Endothelial cell of umbilical vein (primary cell): Measurements from ENCODE around the gene C4orf33. TPM values are rescaled to one million over a fixed set of nuclear protein-coding genes. Genes with fewer than 3 reads are reported as not detected.

ENCODE experiments used
- BruUV-seq: library from RNA; stranded (reverse); fragments of 400-500 nt; replicated peaks from 2 replicates; lab custom pipeline; 2021; lab: Mats Ljungman, UMichigan
- CTCF ChIA-PET: fragments of 300-600, 350-600 bp; sonication (Branson Sonifier 250); formaldehyde crosslinking; loops from one replicate; lab custom pipeline; 2021; ENCODE audit warnings: antibody characterized with exemption, inconsistent platforms; lab: Charles Lee
- POLR2A ChIA-PET: fragments of 300-600, 350-600 bp; sonication (Branson Sonifier 250); formaldehyde crosslinking; loops from one replicate; lab custom pipeline; 2021; ENCODE audit warnings: antibody characterized with exemption, inconsistent platforms; lab: Charles Lee
- DNase-seq: peaks from one replicate; pipeline ENCODE4 v3.0.0-alpha.2; 2011; ENCODE audit warnings: low read depth, low spot score
- FAIRE-seq: peaks from 2 replicates; lab custom pipeline; 2011; peaks lifted over from hg19 to GRCh38; lab: Jason Lieb, UNC
- H2AFZ ChIP-seq: 2 replicates; pipeline ENCODE4 v1.6.0; 2012; ENCODE audit warnings: low read depth, low read length, control low read depth, inconsistent platforms
- H3K27ac ChIP-seq: 2 replicates; pipeline ENCODE4 v1.5.1; 2011; ENCODE audit warnings: low read depth, mild to moderate bottlenecking, control low read depth, low read length, moderate library complexity; ENCODE audit not compliant: insufficient read depth
- H3K27me3 ChIP-seq, 2 experiments: 2 replicates each; pipeline versions ENCODE4 v1.6.0 to v1.6.1; 2011; ENCODE audit warnings: low read length in 2 of 2, mixed read lengths in 1 of 2; ENCODE audit not compliant: control insufficient read depth in 2 of 2, insufficient read depth in 2 of 2
- H3K36me3 ChIP-seq, 2 experiments: 2 replicates in 1 of 2; 3 replicates in 1 of 2; pipeline ENCODE4 v1.5.1; 2011; ENCODE audit warnings: low read length in 2 of 2, mild to moderate bottlenecking in 1 of 2, moderate library complexity in 1 of 2; ENCODE audit not compliant: control insufficient read depth in 2 of 2, insufficient read depth in 2 of 2; ENCODE audit errors: extremely low read depth in 1 of 2
- H3K4me1 ChIP-seq: 3 replicates; pipeline ENCODE4 v1.5.1; 2011; ENCODE audit warnings: mild to moderate bottlenecking, low read length; ENCODE audit not compliant: control insufficient read depth, insufficient read depth; ENCODE audit errors: extremely low read depth
- H3K4me2 ChIP-seq: 2 replicates; pipeline ENCODE4 v1.6.1; 2011; ENCODE audit warnings: low read length, control low read depth, mixed read lengths; ENCODE audit not compliant: insufficient read depth
- H3K4me3 ChIP-seq, 3 experiments: fragments of 200-600 bp in 1 of 3; sonication (generic), shearing (Covaris generic) in 1 of 3; replicated peaks in 1 of 3; 2 replicates each; pipeline ENCODE4 v1.5.1; 2011 to 2016; ENCODE audit warnings: control low read depth in 3 of 3, low read length in 3 of 3, mild to moderate bottlenecking in 2 of 3, inconsistent platforms in 1 of 3, low read depth in 1 of 3, moderate library complexity in 1 of 3; ENCODE audit not compliant: insufficient read depth in 1 of 3
- H3K79me2 ChIP-seq: 2 replicates; pipeline ENCODE4 v1.6.0; 2012; ENCODE audit warnings: low read length, inconsistent platforms; ENCODE audit not compliant: control insufficient read depth, insufficient read depth
- H3K9ac ChIP-seq: replicated peaks from 2 replicates; pipeline ENCODE3; 2011; ENCODE audit warnings: low read length, control low read depth; ENCODE audit not compliant: insufficient read depth; ENCODE audit errors: extremely low read depth
- H3K9me1 ChIP-seq: replicated peaks from 3 replicates; pipeline ENCODE4 v1.6.0; 2011; ENCODE audit warnings: mild to moderate bottlenecking, low read length; ENCODE audit not compliant: control insufficient read depth, insufficient read depth; ENCODE audit errors: extremely low read depth
- H3K9me3 ChIP-seq: replicated peaks from 2 replicates; pipeline ENCODE4 v1.5.1; 2012; ENCODE audit warnings: low read length, inconsistent platforms; ENCODE audit not compliant: control insufficient read depth, insufficient read depth
- H4K20me1 ChIP-seq: replicated peaks from 2 replicates; pipeline ENCODE3; 2011; ENCODE audit warnings: mild to moderate bottlenecking, low read length; ENCODE audit not compliant: control insufficient read depth, insufficient read depth; ENCODE audit errors: extremely low read depth
- CTCF ChIP-seq, 2 donors: IDR thresholded peaks; 1 replicate in 1 of 2; 2 replicates in 1 of 2; pipeline ENCODE4 v1.5.1; 2011; ENCODE audit warnings: low read length in 2 of 2, mild to moderate bottlenecking in 2 of 2, moderate library complexity in 2 of 2, control low read depth in 1 of 2, inconsistent platforms in 1 of 2, low read depth in 1 of 2; ENCODE audit not compliant: insufficient read depth in 1 of 2; ENCODE audit errors: extremely low read depth in 1 of 2
- EZH2 ChIP-seq: IDR thresholded peaks from 2 replicates; pipeline ENCODE4 v1.6.1; 2012; ENCODE audit warnings: borderline replicate concordance, low read depth, mild to moderate bottlenecking, moderate library complexity, low read length, inconsistent platforms; ENCODE audit not compliant: severe bottlenecking
- FOS ChIP-seq: IDR thresholded peaks from 2 replicates; pipeline ENCODE4 v1.6.1; 2011; ENCODE audit warnings: mild to moderate bottlenecking, low read length, moderate library complexity, borderline replicate concordance; ENCODE audit not compliant: insufficient read depth
- GATA2 ChIP-seq: IDR thresholded peaks from 2 replicates; pipeline ENCODE4 v1.7.0; 2011; ENCODE audit warnings: low read depth, mild to moderate bottlenecking, moderate library complexity, mixed read lengths, low read length; ENCODE audit not compliant: insufficient read length, insufficient read depth
- JUN ChIP-seq: IDR thresholded peaks from 2 replicates; pipeline ENCODE4 v1.6.1; 2011; ENCODE audit warnings: borderline replicate concordance, low read depth; ENCODE audit not compliant: insufficient read length, insufficient read depth
- MAX ChIP-seq: IDR thresholded peaks from 2 replicates; pipeline ENCODE4 v1.6.1; 2011; ENCODE audit not compliant: insufficient read depth, insufficient read length
- POLR2A ChIP-seq: IDR thresholded peaks from 2 replicates; pipeline ENCODE4 v1.6.1; 2012; ENCODE audit warnings: low read depth, mild to moderate bottlenecking, control low read depth, low read length
- dilution Hi-C: fragments of 300-500 bp; cut with MboI; formaldehyde crosslinking; loops from one replicate; pipeline ENCODE4 v1.15.0; 2019; ENCODE audit warnings: low sequenced_read_pairs; ENCODE audit not compliant: extremely low pct_ligation_motif_present
- intact Hi-C: fragments of 100-400 bp; cut with micrococcal nuclease; formaldehyde crosslinking; loops from one replicate; pipeline ENCODE4 v1.10.0; 2022
- polyA plus RNA-seq, 4 experiments: library from polyadenylated mRNA; depleted of rRNA in 3 of 4; stranded (reverse) in 3 of 4; unstranded in 1 of 4; fragments of >200 nt; gene quantifications; 2 replicates each; pipeline versions ENCODE4 v1.2.1 to v1.2.3, GENCODE V29; 2011 to 2012; ENCODE audit warnings: missing spikeins in 1 of 4
- total RNA-seq: library from RNA; stranded (reverse); gene quantifications from 2 replicates; pipeline ENCODE4 v1.2.3, GENCODE V29; 2021

Gene C4orf33
- total and polyA plus RNA-seq, 2 donors (not counting 3 experiments of a cell fraction or from before 2014, with no cell fraction given) = 2.6 to 9.4 TPM

- no peaks in the 10 kb centered on the region for H3K27me3 ChIP-seq
- no TSS peak for BruUV-seq
- ChIA-PET POLR2A (no interaction called here), CTCF (no interaction called here)
- DNase-seq (no peak), FAIRE-seq (no peak)
- H2AFZ ChIP-seq = no peak overlapping the region
- no peak overlapping the region for H3K4me2 ChIP-seq
- H3K4me1 ChIP-seq = peaks cover 10% of the 10 kb centered on the region
- no peaks in the 10 kb centered on the region for H3K36me3 ChIP-seq
- no peak overlapping the region for H3K4me3 ChIP-seq
- no peaks in the 10 kb centered on the region for H3K9me3 ChIP-seq
- dilution Hi-C loops = no loop called here
- no peak overlapping the region for H3K9ac ChIP-seq
- intact Hi-C loops = loop anchor here (10.0 kb wide), 1 partner anchor 574 kb away; no protein-coding TSS in a partner anchor
- no peak overlapping the region for H3K27ac ChIP-seq
- H3K9me1 ChIP-seq = no peaks in the 10 kb centered on the region
- no peak for TF ChIP-seq EZH2
- TF ChIP-seq CTCF (IDR thresholded peaks at IDR 0.05; ENCODE audit: extremely low read depth in 1 of 2, insufficient read depth in 1 of 2, low read depth in 1 of 2, low read length in 2 of 2) = no peak
- no peak for TF ChIP-seq GATA2
- no peak for TF ChIP-seq FOS
- TF ChIP-seq MAX = no peak
- no peak for TF ChIP-seq JUN
- TF ChIP-seq POLR2A = no peak
- H3K79me2 ChIP-seq = no peaks in the 10 kb centered on the region
- H4K20me1 ChIP-seq = no peaks in the 10 kb centered on the region
These were observed 2.6 kb downstream of the C4orf33 start for GRCh38 chr4:129098531-129099001.
